Measurements from ENCODE around the gene LILRA6.
"Not testable (repeated sequence)": the region's sequence is repeated elsewhere in the genome, so short reads cannot be mapped to it uniquely, and the experiment has no call there.

The LILRA6 gene

GRCh38 chr19:54231077-54231931 lies 11.3 kb downstream of the LILRA6 start:
- DNase-seq (ENCODE audit: low spot score): no peak

DNA sequence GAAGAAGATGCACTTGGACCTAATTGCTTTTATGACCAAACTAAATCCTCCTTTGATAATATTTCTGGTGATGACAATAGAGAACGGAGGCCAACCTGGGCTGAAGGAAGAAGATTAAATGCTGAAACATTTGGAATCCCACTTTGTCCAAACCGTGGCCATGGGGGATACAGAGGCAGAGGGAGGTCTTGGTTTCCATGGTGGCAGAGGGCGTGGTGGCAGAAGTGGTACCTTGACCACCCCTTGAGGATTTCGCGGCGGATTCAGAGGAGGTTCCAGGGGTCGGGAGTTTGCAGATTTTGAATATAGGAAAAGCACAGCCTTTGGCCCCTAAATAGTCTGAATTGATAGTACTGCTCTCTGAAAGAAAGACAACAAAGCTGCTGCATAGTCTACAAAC lies 12.6 kb downstream of the LILRA6 start:
- no peak for DNase-seq (ENCODE audit: low spot score)

DNA sequence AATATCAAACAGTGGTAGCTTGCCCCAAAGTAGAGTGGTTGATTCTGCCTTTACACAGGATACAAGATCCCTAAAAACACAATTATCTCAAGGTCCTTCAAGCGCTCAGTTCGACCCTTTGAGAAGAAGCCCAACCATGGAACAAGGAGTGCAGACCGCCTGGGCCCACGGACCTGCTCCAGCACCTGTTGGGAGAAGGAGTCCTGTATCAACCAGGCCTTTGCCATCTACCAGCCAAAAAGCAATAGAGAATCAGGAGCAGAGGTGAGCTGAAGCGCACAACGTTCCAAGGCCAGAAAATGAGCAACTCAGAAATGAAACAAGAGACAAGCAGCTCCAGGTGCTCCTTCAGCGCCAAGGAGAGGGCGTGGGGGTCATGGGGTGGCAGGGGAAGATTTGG lies 13.4 kb downstream of the LILRA6 start:
- no peak for DNase-seq (ENCODE audit: low spot score)

DNA sequence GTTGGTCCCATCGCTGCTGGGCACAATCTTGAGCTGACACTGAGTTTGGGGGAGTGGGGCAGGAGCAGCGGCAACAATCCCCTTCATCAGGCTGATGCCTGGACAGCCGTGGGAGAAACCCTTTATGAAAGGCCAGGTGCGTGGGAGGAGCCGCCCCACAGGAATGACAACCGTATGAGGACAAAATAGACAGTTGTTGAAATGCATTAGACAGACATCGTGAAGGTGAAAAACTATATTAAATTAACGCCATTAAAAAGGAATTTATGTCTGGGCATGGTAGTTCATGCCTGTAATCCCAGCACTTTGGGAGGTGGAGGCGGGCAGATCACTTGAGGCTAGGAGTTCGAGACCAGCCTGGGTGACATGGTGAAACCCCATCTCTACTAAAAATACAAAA lies 18.0 kb downstream of the LILRA6 start:
- not testable (repeated sequence) for DNase-seq (ENCODE audit: low spot score)

- DNase-seq (ENCODE audit: low spot score): not testable (repeated sequence)
Observed at GRCh38 chr19:54223937-54224281, 18.7 kb downstream of the LILRA6 start.

DNA sequence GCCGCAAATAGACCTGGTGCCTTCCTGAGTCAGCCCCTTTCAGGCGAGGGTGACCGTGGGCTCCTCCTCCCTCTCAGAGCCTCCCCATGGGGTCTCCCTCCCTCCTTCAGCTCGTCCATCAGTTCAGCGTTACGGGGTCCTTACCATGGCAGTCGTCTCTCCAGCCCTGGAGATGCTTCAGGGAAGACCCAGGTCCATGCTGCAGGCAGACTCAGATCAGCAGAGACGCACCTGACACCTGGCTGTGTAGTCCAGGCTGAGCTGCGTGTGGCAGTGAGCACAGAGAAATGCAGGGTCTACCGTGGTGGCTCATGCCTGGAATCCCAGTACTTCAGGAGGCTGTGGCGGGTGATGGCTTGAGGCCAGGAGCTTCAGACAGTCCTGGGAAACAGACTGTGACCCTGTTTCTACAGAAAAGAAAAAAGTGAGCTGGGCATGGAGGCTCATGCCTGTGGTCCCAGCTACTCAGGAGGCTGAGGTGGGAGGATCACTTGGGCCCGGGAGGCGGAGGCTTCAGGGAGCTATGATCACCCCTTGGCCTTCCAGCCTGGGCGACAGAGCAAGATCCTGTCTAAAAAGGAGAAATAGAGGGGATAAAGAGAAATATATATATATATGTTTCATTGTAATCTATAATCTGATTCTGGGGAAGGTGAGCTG lies 19.2 kb downstream of the LILRA6 start:
- DNase-seq (ENCODE audit: low spot score): not testable (repeated sequence)

DNA sequence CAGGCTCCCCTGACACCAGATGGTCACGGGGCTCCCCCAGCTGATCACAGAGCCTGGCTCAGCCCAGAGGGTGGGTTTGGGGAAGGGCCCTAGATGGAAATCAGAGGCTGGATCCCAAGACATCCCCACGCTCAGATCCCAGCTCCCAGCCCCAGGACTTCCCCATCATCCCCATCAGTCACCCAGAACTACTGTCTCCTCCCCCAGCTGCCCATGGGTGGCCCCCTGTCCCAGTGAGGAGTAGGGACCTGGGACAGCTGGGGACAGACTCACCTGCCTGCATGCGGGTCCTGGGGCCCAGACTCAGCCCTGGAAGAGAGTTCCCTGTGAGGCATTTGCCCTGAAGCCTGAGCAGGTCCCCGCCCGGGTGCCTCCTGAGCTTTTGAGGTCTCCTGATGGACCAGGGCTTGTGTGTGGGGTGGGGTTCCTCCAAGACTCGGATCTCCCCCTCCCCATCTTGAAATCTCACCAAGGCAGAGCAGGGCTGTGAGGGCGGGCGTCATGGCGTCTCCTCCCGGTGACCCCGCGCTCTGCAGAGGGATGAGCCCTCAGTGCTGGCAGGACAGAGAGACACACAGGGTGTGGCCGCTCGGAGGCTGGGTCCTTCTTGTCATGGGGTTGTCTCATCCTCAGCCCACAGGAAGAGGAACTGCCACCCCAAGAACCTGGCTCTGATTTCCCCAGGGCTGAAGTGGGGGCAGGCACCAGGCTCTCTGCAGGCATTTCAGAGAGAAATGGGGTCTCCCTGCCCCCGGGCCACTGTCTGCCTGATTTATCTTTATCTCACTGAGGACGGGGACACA lies 19.9 kb downstream of the LILRA6 start, which contains the start of gene LILRB3:
TSS of gene LILRB3 (minus strand) at position 534 of the 803 bp plus-strand sequence. CDS start at position 503, 31 bp downstream.
- not testable (repeated sequence) for DNase-seq (ENCODE audit: low spot score)

GRCh38 chr19:54221947-54222346 lies 20.6 kb downstream of the LILRA6 start:
- DNase-seq (ENCODE audit: low spot score): not testable (repeated sequence)

DNA sequence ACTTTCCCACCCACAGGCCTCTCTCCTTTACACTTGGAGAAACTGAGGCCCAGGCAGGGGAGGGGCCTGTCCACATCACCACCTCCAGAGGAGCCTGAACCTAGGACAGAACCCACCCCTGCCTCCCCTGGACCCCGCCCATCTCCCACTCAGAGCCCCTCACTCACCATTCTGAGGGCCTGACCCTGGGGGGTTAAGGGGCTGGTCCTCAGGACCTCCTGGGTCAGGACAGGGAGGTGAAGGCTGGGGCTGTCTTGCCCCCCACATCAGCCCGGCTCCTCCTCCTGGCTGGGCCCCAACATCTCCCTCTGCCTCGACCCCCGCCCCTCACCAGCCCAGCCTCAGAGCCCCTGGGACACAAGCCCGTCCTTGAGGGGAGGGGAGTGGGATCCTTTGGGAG lies 22.9 kb downstream of the LILRA6 start:
- DNase-seq (ENCODE audit: low spot score): not testable (repeated sequence)

- DNase-seq (ENCODE audit: low spot score): no peak
Observed at GRCh38 chr19:54218960-54219661, 23.5 kb downstream of the LILRA6 start.

DNA sequence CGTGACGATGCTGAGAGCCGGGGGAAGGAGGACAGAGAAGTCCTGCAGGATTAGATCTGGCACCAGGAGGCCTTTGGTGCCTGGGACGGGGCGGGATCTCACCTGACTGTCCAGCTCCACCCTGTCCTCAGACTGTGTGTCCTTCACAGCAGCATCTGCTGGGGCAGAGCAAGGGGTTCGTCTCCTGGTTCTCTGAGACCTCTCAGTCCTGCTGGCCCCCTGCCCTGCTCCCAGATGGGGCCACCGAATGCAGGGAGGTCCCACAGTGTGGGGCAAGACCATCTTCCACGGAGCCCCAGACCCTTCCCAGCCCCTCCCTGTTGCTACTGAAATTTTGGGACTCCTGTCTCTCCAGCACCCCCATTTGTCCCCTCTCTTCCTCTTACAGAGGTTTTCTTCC lies 24.3 kb downstream of the LILRA6 start:
- no peak for DNase-seq (ENCODE audit: low spot score)

GRCh38 chr19:54217517-54218247 lies 24.9 kb downstream of the LILRA6 start:
- DNase-seq (ENCODE audit: low spot score): not testable (repeated sequence)

DNA sequence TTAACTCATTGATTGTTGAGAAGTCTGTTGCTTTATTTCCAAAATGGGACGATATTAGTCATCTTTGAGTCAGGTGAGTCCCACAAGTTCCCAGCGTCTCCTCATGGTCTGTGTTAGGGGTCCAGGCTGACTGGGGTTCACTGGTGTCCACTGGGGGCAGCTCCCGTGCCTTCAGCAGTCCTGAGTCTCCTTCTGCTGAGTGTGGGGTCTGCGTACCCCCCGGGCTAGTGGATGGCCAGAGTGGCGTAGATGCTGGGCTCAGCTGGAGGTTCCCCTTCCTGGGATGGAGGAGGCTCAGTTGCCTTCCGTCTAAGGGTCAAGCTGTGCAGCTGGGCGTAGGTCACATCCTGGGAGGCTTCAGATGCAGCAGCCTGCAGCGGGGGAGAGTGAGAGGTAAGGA lies 25.7 kb downstream of the LILRA6 start:
- DNase-seq (ENCODE audit: low spot score): no peak

DNA sequence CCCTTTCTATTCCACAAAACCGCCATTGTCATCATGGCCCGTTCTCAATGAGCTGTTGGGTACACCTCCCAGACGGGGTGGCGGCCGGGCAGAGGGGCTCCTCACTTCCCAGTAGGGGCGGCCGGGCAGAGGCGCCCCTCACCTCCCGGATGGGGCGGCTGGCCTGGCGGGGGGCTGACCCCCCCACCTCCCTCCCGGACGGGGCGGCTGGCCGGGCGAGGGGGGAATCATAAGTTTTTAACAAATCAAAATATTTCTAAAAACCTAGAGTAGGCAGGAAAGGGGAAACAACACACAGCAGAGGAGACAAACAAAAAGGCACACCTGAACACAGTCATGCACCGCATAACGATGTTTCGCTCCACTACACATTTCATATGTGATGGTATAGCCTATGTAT lies 27.9 kb downstream of the LILRA6 start:
- DNase-seq (ENCODE audit: low spot score): not testable (repeated sequence)

- DNase-seq (ENCODE audit: low spot score): not testable (repeated sequence)
Observed at GRCh38 chr19:54214217-54214616, 28.4 kb downstream of the LILRA6 start.

- DNase-seq (ENCODE audit: low spot score): no peak
Observed at GRCh38 chr19:54211235-54211634, 31.4 kb downstream of the LILRA6 start.

- no peak for DNase-seq (ENCODE audit: low spot score)
Observed at GRCh38 chr19:54209811-54210494, 32.6 kb downstream of the LILRA6 start.

DNA sequence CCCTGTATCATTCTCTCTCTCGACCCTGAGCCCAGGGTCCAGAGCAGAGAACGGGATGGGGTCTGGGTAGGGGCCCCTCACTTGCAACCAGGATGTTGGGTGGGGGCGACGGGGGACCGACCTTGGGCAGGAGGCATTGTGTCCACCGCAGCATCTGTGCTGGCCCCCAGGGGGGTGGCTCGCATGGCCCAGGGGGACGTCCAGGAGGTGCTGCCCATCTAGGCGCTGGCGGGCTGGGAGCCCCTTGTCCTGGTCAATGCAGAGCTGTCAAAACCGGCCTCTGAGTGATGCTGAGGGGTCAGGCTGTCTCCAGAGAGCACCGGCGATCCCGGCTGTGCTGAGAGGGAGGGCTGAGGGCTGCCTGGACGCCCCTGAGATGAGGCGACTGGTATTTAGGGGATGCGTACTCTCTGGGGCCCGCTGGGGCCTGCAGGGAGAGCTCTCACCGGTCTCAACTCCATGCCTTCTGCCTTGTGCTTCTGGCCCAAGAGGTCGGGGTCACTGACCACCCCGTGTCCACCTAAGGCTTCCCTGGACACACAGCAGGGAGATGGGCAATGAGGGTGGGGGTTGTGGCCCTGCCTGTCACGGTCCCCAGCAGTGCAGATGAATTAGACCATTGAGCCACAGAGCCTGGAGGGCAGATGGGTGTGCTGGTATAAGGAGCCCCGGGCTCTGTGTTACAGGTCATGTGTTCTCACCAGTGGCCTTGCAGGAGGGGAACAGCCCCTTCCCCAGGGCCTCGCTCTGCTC lies 33.4 kb downstream of the LILRA6 start:
- no peak for DNase-seq (ENCODE audit: low spot score)

- no peak for DNase-seq (ENCODE audit: low spot score)
Observed at GRCh38 chr19:54208784-54209057, 33.9 kb downstream of the LILRA6 start.
